Naive thymus-derived CD4-positive, alpha-beta T cell (primary cell): ENCODE data around the gene MDH1B. TPM values are rescaled to one million over a fixed set of nuclear protein-coding genes. Genes with fewer than 3 reads are reported as not detected.

Experiments
- ATAC-seq: fragments of 150-1000 bp; cut with Tn5 transposase; 2 replicates; pipeline ENCODE4 v1.10.0; 2021; ENCODE audit warnings: mild to moderate bottlenecking, moderate library complexity
- CTCF ChIA-PET: fragments of 350-600 bp; sonication (Branson Sonifier 250); formaldehyde crosslinking; loops from one replicate; lab custom pipeline; 2021; ENCODE audit warnings: antibody characterized with exemption; lab: Charles Lee
- POLR2A ChIA-PET: fragments of 350-600 bp; sonication (Branson Sonifier 250); formaldehyde crosslinking; loops from one replicate; lab custom pipeline; 2021; ENCODE audit warnings: antibody characterized with exemption, inconsistent platforms; lab: Charles Lee
- DNase-seq, 9 donors: peaks; one replicate each; pipeline versions ENCODE4 v3.0.0 to v3.0.0-alpha.2; 2020 to 2022; ENCODE audit warnings: mixed read lengths in 1 of 9
- H3K27ac ChIP-seq: one replicate; pipeline ENCODE4 v1.7.0; 2013; ENCODE audit warnings: mild to moderate bottlenecking, low read depth, low read length, moderate library complexity
- H3K27me3 ChIP-seq, 2 donors: one replicate each; pipeline ENCODE4 v1.7.0; 2013; ENCODE audit warnings: low read length in 2 of 2, mild to moderate bottlenecking in 2 of 2, moderate library complexity in 2 of 2; ENCODE audit not compliant: control insufficient read depth in 2 of 2, insufficient read depth in 2 of 2
- H3K36me3 ChIP-seq, 3 experiments: 1 replicate in 2 of 3; 2 replicates in 1 of 3; pipeline ENCODE4 v1.7.0; 2013; ENCODE audit warnings: low read length in 3 of 3, mild to moderate bottlenecking in 3 of 3, moderate library complexity in 1 of 3; ENCODE audit not compliant: insufficient read depth in 3 of 3, control insufficient read depth in 2 of 3
- H3K4me1 ChIP-seq, 2 donors: one replicate each; pipeline ENCODE4 v1.7.0; 2013; ENCODE audit warnings: low read length in 2 of 2, mild to moderate bottlenecking in 2 of 2, moderate library complexity in 1 of 2; ENCODE audit not compliant: control insufficient read depth in 2 of 2, insufficient read depth in 2 of 2
- H3K4me3 ChIP-seq: 2 replicates; pipeline ENCODE4 v1.7.0; 2013; ENCODE audit warnings: mild to moderate bottlenecking, low read length
- H3K9me3 ChIP-seq, 3 experiments: 1 replicate in 2 of 3; 2 replicates in 1 of 3; pipeline ENCODE4 v1.7.0; 2013; ENCODE audit warnings: low read length in 3 of 3; ENCODE audit not compliant: control insufficient read depth in 2 of 3
- H3K27ac Mint-ChIP-seq, 9 donors: one replicate each; pipeline ENCODE4 v1.8.0; 2020 to 2022; ENCODE audit warnings: mixed read lengths in 9 of 9, mild to moderate bottlenecking in 8 of 9, moderate library complexity in 5 of 9, inconsistent platforms in 2 of 9
- H3K27me3 Mint-ChIP-seq, 5 donors: one replicate each; pipeline ENCODE4 v1.8.0; 2021 to 2022; ENCODE audit warnings: mixed read lengths in 5 of 5, mild to moderate bottlenecking in 1 of 5
- H3K36me3 Mint-ChIP-seq, 5 donors: one replicate each; pipeline ENCODE4 v1.8.0; 2020 to 2022; ENCODE audit warnings: mixed read lengths in 5 of 5, mild to moderate bottlenecking in 3 of 5, inconsistent platforms in 1 of 5
- H3K4me1 Mint-ChIP-seq, 7 donors: one replicate each; pipeline ENCODE4 v1.8.0; 2020 to 2022; ENCODE audit warnings: mixed read lengths in 7 of 7, mild to moderate bottlenecking in 3 of 7, inconsistent platforms in 1 of 7
- H3K4me3 Mint-ChIP-seq, 10 donors: one replicate each; pipeline ENCODE4 v1.8.0; 2020 to 2022; ENCODE audit warnings: mild to moderate bottlenecking in 10 of 10, mixed read lengths in 10 of 10, moderate library complexity in 6 of 10, inconsistent platforms in 2 of 10
- H3K9me3 Mint-ChIP-seq, 11 donors: one replicate each; pipeline ENCODE4 v1.8.0; 2020 to 2022; ENCODE audit warnings: mixed read lengths in 11 of 11, mild to moderate bottlenecking in 4 of 11, inconsistent platforms in 1 of 11, moderate library complexity in 1 of 11
- intact Hi-C, 2 donors: fragments of 100-400 bp; cut with micrococcal nuclease; formaldehyde crosslinking; loops; one replicate each; pipeline ENCODE4 v1.15.1; 2023
- polyA plus RNA-seq, 2 donors: library from polyadenylated mRNA; unstranded; fragments of 300-500 nt; fragmentation: Illumina TruSeq; gene quantifications; one replicate each; pipeline ENCODE4 v1.2.3, GENCODE V29; 2021
- total RNA-seq, 6 experiments: library from RNA in 5 of 6; stranded (reverse) in 5 of 6; gene quantifications; 1 replicate in 5 of 6; 2 replicates in 1 of 6; pipeline ENCODE4 v1.2.3 and lab custom pipeline; 2021 to 2026

Gene MDH1B
- total and polyA plus RNA-seq, 7 experiments from 2014 or later, result 0.12 to 0.54 (median 0.19) TPM; not detected in 2

GRCh38 chr2:206776432-206776831, 11.3 kb upstream of the MDH1B start:
- POLR2A ChIA-PET, result no interaction called here
- no peaks in the 10 kb centered on the region for H3K27me3 Mint-ChIP-seq
- ATAC-seq, result no peak

GRCh38 chr2:206774871-206775270, 9.7 kb upstream of the MDH1B start:
- Mint-ChIP-seq H3K27ac (no peak overlapping the region), H3K9me3 (peaks cover 0 to 22% (median 8%) of the 10 kb centered on the region in 11 donors), H3K27me3 (no peaks in the 10 kb centered on the region), H3K4me1 (peaks cover 4 to 57% (median 48%) of the 10 kb centered on the region in 7 donors), H3K4me3 (no peak overlapping the region), H3K36me3 (peaks cover 27 to 75% (median 61%) of the 10 kb centered on the region in 5 donors)
- Histone ChIP-seq H3K9me3 (no peaks in the 10 kb centered on the region), H3K27ac (no peak overlapping the region), H3K27me3 (no peaks in the 10 kb centered on the region), H3K4me1 (no peaks in the 10 kb centered on the region), H3K36me3 (peaks cover 6 to 56% (median 16%) of the 10 kb centered on the region in 3 experiments), H3K4me3 (no peak overlapping the region)
- POLR2A ChIA-PET, result interaction anchor here (1.0 kb wide), 1 partner anchor 10 kb away, joined by 4 read pairs; the partner anchor contains the start of genes FASTKD2 and MDH1B
- ATAC-seq, result no peak
- CTCF ChIA-PET, result no interaction called here
- DNase-seq, result no peak
- intact Hi-C loops, result no loop called here

More at GRCh38 chr2:206776432-206776831, 11.3 kb upstream of the MDH1B start:
- Histone ChIP-seq H3K27me3 (no peaks in the 10 kb centered on the region), H3K4me3 (no peak overlapping the region), H3K36me3 (peaks cover 10 to 62% (median 16%) of the 10 kb centered on the region in 3 experiments), H3K9me3 (peaks cover 0 to 7% (median 0%) of the 10 kb centered on the region in 3 experiments), H3K27ac (no peak overlapping the region), H3K4me1 (no peaks in the 10 kb centered on the region)
- peak overlapping the region in 1 of 9 donors; percentile 54 for H3K27ac Mint-ChIP-seq
- intact Hi-C loops, result no loop called here
- peaks cover 0 to 35% (median 16%) of the 10 kb centered on the region in 11 donors for H3K9me3 Mint-ChIP-seq
- DNase-seq, result no peak
- CTCF ChIA-PET, result no interaction called here
- H3K36me3 Mint-ChIP-seq, result peaks cover 37 to 80% (median 66%) of the 10 kb centered on the region in 5 donors
- no peak overlapping the region for H3K4me3 Mint-ChIP-seq
- H3K4me1 Mint-ChIP-seq, result peaks cover 1 to 60% (median 48%) of the 10 kb centered on the region in 7 donors

GRCh38 chr2:206766057-206766930, 1.2 kb upstream of the MDH1B start:
- ChIA-PET POLR2A (interaction anchor here (1.0 to 2.3 kb wide), 7 partner anchors 8 to 861 kb away, joined by 3 to 13 read pairs (median 4); partner anchors contain the start of genes CREB1, INO80D and KLF7), CTCF (interaction anchor here (0.9 kb wide), 1 partner anchor 782 kb away, joined by 3 read pairs; no protein-coding TSS in a partner anchor)
- Mint-ChIP-seq H3K4me3 (peak overlapping the region in 8 of 10 donors; percentile 89 to 96 (median 94)), H3K36me3 (peaks cover 0 to 21% (median 17%) of the 10 kb centered on the region in 5 donors), H3K9me3 (peaks cover 0 to 2% (median 0%) of the 10 kb centered on the region in 11 donors), H3K27me3 (peaks cover 0 to 4% (median 0%) of the 10 kb centered on the region in 5 donors), H3K4me1 (peaks cover 16 to 49% (median 42%) of the 10 kb centered on the region in 7 donors), H3K27ac (peak overlapping the region; percentile 93 to 99 (median 97))
- H3K4me3 ChIP-seq, result peak overlapping the region; percentile 70
- H3K27me3 ChIP-seq, result no peaks in the 10 kb centered on the region
- peaks cover 12 to 16% of the 10 kb centered on the region in 2 donors for H3K4me1 ChIP-seq
- peaks cover 0 to 10% (median 5%) of the 10 kb centered on the region in 3 experiments for H3K36me3 ChIP-seq
- intact Hi-C loops, result loop anchor here (2.0 to 10.0 kb wide), 8 partner anchors 15 to 1501 kb away; partner anchors contain the start of genes INO80D (in 2 of the 2), PIKFYVE (in 2 of the 2), PLEKHM3 (in 1 of the 2) and ZDBF2 (in 1 of the 2)
- no peaks in the 10 kb centered on the region for H3K9me3 ChIP-seq
- no peak for DNase-seq
- peak overlapping the region; percentile 95 for H3K27ac ChIP-seq
- ATAC-seq, result no peak

GRCh38 chr2:206764673-206765241, 371 bp downstream of the MDH1B start:
- H3K36me3 ChIP-seq, result peaks cover 0 to 5% (median 0%) of the 10 kb centered on the region in 3 experiments
- peaks cover 12 to 16% of the 10 kb centered on the region in 2 donors for H3K4me1 ChIP-seq
- no peak for ATAC-seq
- H3K9me3 Mint-ChIP-seq, result peaks cover 0 to 2% (median 0%) of the 10 kb centered on the region in 11 donors
- H3K27me3 Mint-ChIP-seq, result peaks cover 0 to 4% (median 0%) of the 10 kb centered on the region in 5 donors
- peak overlapping the region; percentile 95 for H3K27ac ChIP-seq
- H3K4me3 Mint-ChIP-seq, result peak overlapping the region in 8 of 10 donors; percentile 89 to 96 (median 94)
- ChIA-PET CTCF (interaction anchor here (0.9 kb wide), 1 partner anchor 784 kb away, joined by 3 read pairs; no protein-coding TSS in a partner anchor), POLR2A (interaction anchor here (0.6 to 2.3 kb wide), 12 partner anchors 9 to 862 kb away, joined by 3 to 13 read pairs (median 3); partner anchors contain the start of genes CREB1, INO80D, KLF7 and METTL21A)
- H3K27me3 ChIP-seq, result no peaks in the 10 kb centered on the region
- no peak for DNase-seq
- H3K4me1 Mint-ChIP-seq, result peaks cover 13 to 46% (median 38%) of the 10 kb centered on the region in 7 donors
- no peaks in the 10 kb centered on the region for H3K9me3 ChIP-seq
- H3K36me3 Mint-ChIP-seq, result peaks cover 0 to 12% (median 9%) of the 10 kb centered on the region in 5 donors
- H3K4me3 ChIP-seq, result peak overlapping the region; percentile 70
- peak overlapping the region; percentile 93 to 99 (median 97) for H3K27ac Mint-ChIP-seq
- intact Hi-C loops, result loop anchor here (1.0 to 10.0 kb wide), 15 partner anchors 207 to 1503 kb away; partner anchors contain the start of genes CCNYL1 (in 2 of the 2), CREB1 (in 2 of the 2), EEF1B2 (in 2 of the 2) and INO80D (in 2 of the 2)

GRCh38 chr2:206756816-206757215, 8.3 kb downstream of the MDH1B start:
- Mint-ChIP-seq H3K4me1 (no peaks in the 10 kb centered on the region), H3K27me3 (peaks cover 12 to 32% (median 16%) of the 10 kb centered on the region in 5 donors), H3K4me3 (no peak overlapping the region), H3K9me3 (no peaks in the 10 kb centered on the region), H3K27ac (no peak overlapping the region), H3K36me3 (no peaks in the 10 kb centered on the region)
- peaks cover 0 to 4% of the 10 kb centered on the region in 2 donors for H3K27me3 ChIP-seq
- no peaks in the 10 kb centered on the region for H3K4me1 ChIP-seq
- DNase-seq (no peak), ATAC-seq (no peak)
- intact Hi-C loops, result no loop called here
- no peaks in the 10 kb centered on the region for H3K9me3 ChIP-seq
- ChIA-PET CTCF (no interaction called here), POLR2A (no interaction called here)
- no peak overlapping the region for H3K4me3 ChIP-seq
- H3K27ac ChIP-seq, result no peak overlapping the region
- H3K36me3 ChIP-seq, result no peaks in the 10 kb centered on the region

GRCh38 chr2:206740800-206741199, 24.3 kb downstream of the MDH1B start:
- DNase-seq, result no peak
- Mint-ChIP-seq H3K36me3 (no peaks in the 10 kb centered on the region), H3K27me3 (peaks cover 3 to 23% (median 20%) of the 10 kb centered on the region in 5 donors), H3K27ac (no peak overlapping the region), H3K4me1 (no peaks in the 10 kb centered on the region), H3K9me3 (peaks cover 0 to 3% (median 0%) of the 10 kb centered on the region in 11 donors), H3K4me3 (no peak overlapping the region)
- Histone ChIP-seq H3K9me3 (no peaks in the 10 kb centered on the region), H3K36me3 (no peaks in the 10 kb centered on the region), H3K4me1 (no peaks in the 10 kb centered on the region), H3K27me3 (no peaks in the 10 kb centered on the region), H3K27ac (no peak overlapping the region), H3K4me3 (no peak overlapping the region)
- CTCF ChIA-PET, result no interaction called here
- ATAC-seq, result no peak
- intact Hi-C loops, result no loop called here
- POLR2A ChIA-PET, result no interaction called here
